Mucosa of stomach (tissue), 1 donor: ENCODE data around the gene PATE4.
"Not testable (repeated sequence)": the region's sequence is repeated elsewhere in the genome, so short reads cannot be mapped to it uniquely, and the experiment has no call there.

Experiments used
- H3K27me3 ChIP-seq: one replicate; pipeline ENCODE4 v1.7.0; 2013; ENCODE audit warnings: mild to moderate bottlenecking, low read length; ENCODE audit not compliant: control insufficient read depth, insufficient read depth
- H3K36me3 ChIP-seq: one replicate; pipeline ENCODE4 v1.7.0; 2013; ENCODE audit warnings: low read length; ENCODE audit not compliant: control insufficient read depth, insufficient read depth
- H3K4me1 ChIP-seq: one replicate; pipeline ENCODE4 v1.7.0; 2013; ENCODE audit warnings: mild to moderate bottlenecking, low read length; ENCODE audit not compliant: control insufficient read depth, insufficient read depth
- H3K4me3 ChIP-seq: one replicate; pipeline ENCODE4 v1.7.0; 2013; ENCODE audit warnings: low read length
- H3K9ac ChIP-seq: one replicate; pipeline ENCODE4 v1.7.0; 2013; ENCODE audit warnings: mild to moderate bottlenecking, low read length, moderate library complexity
- H3K9me3 ChIP-seq: one replicate; pipeline ENCODE4 v1.7.0; 2013; ENCODE audit warnings: mild to moderate bottlenecking, low read length, moderate library complexity; ENCODE audit not compliant: control insufficient read depth
- donor health status: Pancreatic carcinoma.

PATE4 gene

GRCh38 chr11:125833016-125833415, at the start of gene PATE4:
TSS of gene PATE4 (plus strand) at chr11:125833316. CDS start at chr11:125833360, 44 bp downstream.
- no peaks in the 10 kb centered on the region for H3K9me3 ChIP-seq

DNA sequence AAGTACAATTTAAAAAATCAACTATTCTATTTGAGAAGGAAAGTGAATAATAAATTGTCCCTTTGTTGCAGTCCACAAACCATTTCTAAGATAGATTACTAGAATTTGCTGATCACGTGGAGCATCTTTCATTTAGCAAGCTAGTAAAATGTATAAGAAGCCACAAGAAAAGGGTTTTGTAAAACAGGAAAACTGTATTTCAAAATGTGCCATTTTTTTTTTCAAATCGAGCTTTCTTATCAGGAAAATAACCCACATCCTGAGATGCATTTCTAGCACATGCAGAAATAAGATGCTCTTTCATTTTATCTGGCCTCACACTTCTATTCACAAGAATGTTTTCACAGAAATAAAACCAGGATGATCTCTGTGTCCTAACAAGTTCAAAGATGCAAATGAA, 48.4 kb upstream of the PATE4 start:
- Histone ChIP-seq H3K9me3 (no peaks in the 10 kb centered on the region), H3K4me3 (no peak overlapping the region), H3K36me3 (no peaks in the 10 kb centered on the region), H3K9ac (no peak overlapping the region), H3K4me1 (no peaks in the 10 kb centered on the region), H3K27me3 (no peaks in the 10 kb centered on the region)

More at GRCh38 chr11:125833016-125833415, at the start of gene PATE4:
- no peaks in the 10 kb centered on the region for H3K27me3 ChIP-seq
- no peaks in the 10 kb centered on the region for H3K4me1 ChIP-seq
- no peak within 1 kb of the TSS for H3K4me3 ChIP-seq
- no peaks in the 10 kb centered on the region for H3K36me3 ChIP-seq
- H3K9ac ChIP-seq = no peak within 1 kb of the TSS

GRCh38 chr11:125787827-125788226, 45.3 kb upstream of the PATE4 start, which contains the start of gene PATE3:
TSS of gene PATE3 (plus strand) at chr11:125788127. CDS start at chr11:125788152, 25 bp downstream.
- Histone ChIP-seq H3K4me1 (no peaks in the 10 kb centered on the region), H3K9me3 (no peaks in the 10 kb centered on the region), H3K27me3 (no peaks in the 10 kb centered on the region), H3K9ac (no peak within 1 kb of the TSS), H3K36me3 (no peaks in the 10 kb centered on the region), H3K4me3 (no peak within 1 kb of the TSS)

GRCh38 chr11:125790825-125791224, 42.3 kb upstream of the PATE4 start:
- H3K4me3 ChIP-seq = no peak overlapping the region
- no peaks in the 10 kb centered on the region for H3K9me3 ChIP-seq
- H3K27me3 ChIP-seq = no peaks in the 10 kb centered on the region
- H3K9ac ChIP-seq = no peak overlapping the region
- H3K4me1 ChIP-seq = no peaks in the 10 kb centered on the region
- H3K36me3 ChIP-seq = no peaks in the 10 kb centered on the region

DNA sequence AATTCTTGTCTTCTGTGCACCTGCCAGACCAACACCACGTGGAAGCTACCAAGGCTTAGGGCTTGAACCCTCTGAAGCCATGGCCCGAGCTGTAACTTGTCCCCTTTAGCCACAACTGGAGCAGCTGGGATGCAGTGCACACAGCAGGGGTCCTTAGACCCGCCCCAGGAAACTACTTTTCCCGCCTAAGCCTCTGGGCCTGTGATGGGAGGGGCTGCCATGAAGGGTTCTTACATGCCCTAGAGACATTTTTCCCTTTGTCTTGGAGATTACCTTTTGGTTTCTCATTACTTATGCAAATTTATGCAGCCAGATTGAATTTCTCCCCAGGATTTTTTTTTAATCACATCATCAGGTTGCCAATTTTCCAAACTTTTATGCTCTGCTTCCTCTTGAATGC, 35.5 kb upstream of the PATE4 start:
- H3K4me1 ChIP-seq = no peaks in the 10 kb centered on the region
- H3K9me3 ChIP-seq = no peaks in the 10 kb centered on the region
- H3K36me3 ChIP-seq = no peaks in the 10 kb centered on the region
- H3K27me3 ChIP-seq = no peaks in the 10 kb centered on the region
- H3K9ac ChIP-seq = no peak overlapping the region
- H3K4me3 ChIP-seq = no peak overlapping the region

DNA sequence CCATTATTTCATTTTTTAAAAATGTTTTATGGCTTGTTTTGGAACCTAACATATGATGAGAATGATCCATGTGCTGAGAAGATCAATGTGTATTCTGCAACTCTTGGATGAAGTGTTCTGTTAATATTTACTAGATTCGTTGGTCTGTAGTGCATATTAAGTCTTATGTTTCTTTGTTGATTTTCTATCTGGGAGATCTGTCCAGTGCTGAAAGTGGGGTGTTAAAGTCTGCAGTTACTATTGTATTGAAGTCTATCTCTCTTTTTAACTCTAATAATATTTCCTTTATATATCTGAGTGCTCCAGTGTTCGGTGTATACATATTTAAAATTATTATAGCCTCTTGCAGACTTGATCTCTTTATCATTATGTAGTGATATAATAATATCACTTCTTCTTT, 33.3 kb upstream of the PATE4 start:
- H3K36me3 ChIP-seq = no peaks in the 10 kb centered on the region
- no peaks in the 10 kb centered on the region for H3K27me3 ChIP-seq
- H3K4me1 ChIP-seq = no peaks in the 10 kb centered on the region
- no peaks in the 10 kb centered on the region for H3K9me3 ChIP-seq
- no peak overlapping the region for H3K4me3 ChIP-seq
- H3K9ac ChIP-seq = no peak overlapping the region

DNA sequence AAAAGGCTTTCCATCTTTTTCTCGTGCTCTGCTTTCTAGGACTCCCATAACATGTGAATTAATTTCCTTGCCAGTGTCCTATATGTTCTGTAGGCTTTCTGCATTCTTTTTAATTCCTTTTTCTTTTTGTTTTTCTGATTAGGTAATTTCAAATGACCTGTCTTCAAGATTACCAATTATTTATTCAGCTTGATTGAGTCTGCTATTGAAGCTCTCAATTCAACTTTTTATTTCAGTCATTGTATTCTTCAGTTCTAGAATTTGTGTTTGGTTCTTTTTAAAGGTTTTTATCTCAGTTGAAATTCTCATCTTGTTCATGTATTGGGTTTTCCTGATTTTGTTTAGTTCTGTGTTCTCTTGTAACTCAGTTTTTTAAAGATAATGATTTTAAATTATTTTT, 30.7 kb upstream of the PATE4 start:
- no peaks in the 10 kb centered on the region for H3K9me3 ChIP-seq
- no peak overlapping the region for H3K4me3 ChIP-seq
- no peaks in the 10 kb centered on the region for H3K4me1 ChIP-seq
- no peaks in the 10 kb centered on the region for H3K27me3 ChIP-seq
- H3K36me3 ChIP-seq = no peaks in the 10 kb centered on the region
- H3K9ac ChIP-seq = no peak overlapping the region

- H3K4me1 ChIP-seq = no peaks in the 10 kb centered on the region
- no peaks in the 10 kb centered on the region for H3K36me3 ChIP-seq
- H3K4me3 ChIP-seq = no peak overlapping the region
- H3K9me3 ChIP-seq = no peaks in the 10 kb centered on the region
- H3K9ac ChIP-seq = no peak overlapping the region
- H3K27me3 ChIP-seq = no peaks in the 10 kb centered on the region
These were observed 25.2 kb upstream of the PATE4 start for GRCh38 chr11:125807909-125808308.

DNA sequence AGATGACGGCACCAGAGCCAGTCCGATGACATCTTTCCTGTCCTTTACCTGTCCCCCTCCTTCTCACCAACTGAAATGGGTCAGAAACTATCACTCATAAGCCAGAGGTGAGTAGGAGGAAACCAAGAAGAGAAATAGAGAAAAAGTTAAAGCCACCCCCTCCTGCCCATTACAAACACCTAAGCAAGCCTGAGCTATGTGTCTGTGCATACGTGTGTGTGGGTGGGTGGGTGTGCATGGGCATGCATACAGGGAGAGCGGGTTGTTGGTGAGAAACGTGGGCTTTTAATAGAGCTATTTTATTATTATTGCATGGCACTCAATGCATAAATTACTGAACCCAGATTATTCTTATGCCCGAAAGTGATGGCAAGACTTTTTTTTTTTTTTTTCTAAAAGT, 2.6 kb downstream of the PATE4 start:
- Histone ChIP-seq H3K9me3 (no peaks in the 10 kb centered on the region), H3K36me3 (no peaks in the 10 kb centered on the region)

DNA sequence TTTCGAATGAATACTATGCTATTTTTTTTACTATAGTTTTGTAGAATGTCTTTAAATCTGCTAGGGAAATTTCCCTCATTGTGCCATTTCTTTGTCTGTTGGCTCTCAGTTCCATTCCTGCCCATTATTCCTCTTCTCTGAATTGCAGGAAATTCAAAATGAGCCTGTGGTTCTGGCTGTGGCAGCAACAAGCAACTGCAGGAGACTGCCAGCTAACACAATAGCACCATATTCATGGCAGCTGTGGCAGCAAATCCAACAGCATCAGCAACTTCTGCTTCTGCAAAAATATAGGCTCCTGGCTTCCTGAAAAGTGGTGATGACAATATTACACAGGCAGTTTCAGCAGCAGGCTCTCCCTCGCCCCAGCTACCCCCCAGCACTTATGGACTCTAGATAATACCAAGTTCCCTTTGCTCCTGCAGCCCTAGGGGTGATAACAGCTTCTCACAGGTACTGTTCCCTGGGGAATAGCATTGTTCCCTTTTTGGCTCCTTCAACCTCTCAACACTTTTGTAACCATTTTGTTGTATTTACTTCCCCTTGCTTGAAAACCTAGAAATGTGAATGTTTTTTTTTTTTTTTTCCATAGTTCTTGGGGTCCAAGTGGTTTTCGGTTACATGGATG, 9.3 kb downstream of the PATE4 start:
- Histone ChIP-seq H3K4me1 (no peaks in the 10 kb centered on the region), H3K36me3 (no peaks in the 10 kb centered on the region), H3K4me3 (no peak overlapping the region), H3K9me3 (no peaks in the 10 kb centered on the region), H3K27me3 (no peaks in the 10 kb centered on the region), H3K9ac (no peak overlapping the region)

More for the DNA sequence above, 2.6 kb downstream of the PATE4 start:
- H3K27me3 ChIP-seq = no peaks in the 10 kb centered on the region
- H3K9ac ChIP-seq = no peak overlapping the region
- no peak overlapping the region for H3K4me3 ChIP-seq
- H3K4me1 ChIP-seq = no peaks in the 10 kb centered on the region

- no peaks in the 10 kb centered on the region for H3K9me3 ChIP-seq
- no peaks in the 10 kb centered on the region for H3K36me3 ChIP-seq
- no peak overlapping the region for H3K9ac ChIP-seq
- H3K4me1 ChIP-seq = no peaks in the 10 kb centered on the region
- H3K27me3 ChIP-seq = no peaks in the 10 kb centered on the region
- no peak overlapping the region for H3K4me3 ChIP-seq
These were observed 13.1 kb downstream of the PATE4 start for GRCh38 chr11:125846188-125846587.

- H3K9ac ChIP-seq, H3K9me3 ChIP-seq, H3K4me1 ChIP-seq, H3K27me3 ChIP-seq, H3K4me3 ChIP-seq, H3K36me3 ChIP-seq: not testable (repeated sequence)
These were observed 24.6 kb downstream of the PATE4 start for GRCh38 chr11:125857670-125858069.

DNA sequence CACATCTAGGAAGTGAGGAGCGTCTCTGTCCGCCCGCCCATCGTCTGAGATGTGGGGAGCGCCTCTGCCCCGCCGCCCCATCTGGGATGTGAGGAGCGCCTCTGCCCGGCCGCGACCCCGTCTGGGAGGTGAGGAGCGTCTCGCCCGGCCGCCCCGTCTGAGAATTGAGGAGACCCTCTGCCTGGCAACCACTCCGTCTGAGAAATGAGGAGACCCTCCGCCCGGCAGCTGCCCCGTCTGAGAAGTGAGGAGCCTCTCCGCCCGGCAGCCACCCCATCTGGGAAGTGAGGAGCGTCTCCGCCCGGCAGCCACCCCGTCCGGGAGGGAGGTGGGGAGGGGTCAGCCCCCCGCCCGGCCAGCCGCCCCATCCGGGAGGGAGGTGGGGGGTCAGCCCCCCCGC, 29.7 kb downstream of the PATE4 start:
- not testable (repeated sequence) for H3K9me3 ChIP-seq, H3K27me3 ChIP-seq, H3K9ac ChIP-seq, H3K4me1 ChIP-seq, H3K4me3 ChIP-seq, H3K36me3 ChIP-seq
